SK-N-SH treated with all-trans-retinoic acid at 6 μM for 48 hours (cell line): Measurements from ENCODE around the gene KIF6.

ENCODE experiments used
- ATAC-seq: fragments of 200-7000 bp; cut with Tn5 transposase; 3 replicates; pipeline ENCODE4 v1.9.1; 2020; ENCODE audit warnings: mild to moderate bottlenecking, moderate library complexity
- ARNTL ChIP-seq: fragments of 450-650 bp; formaldehyde crosslinking; IDR thresholded peaks from 2 replicates; pipeline ENCODE4 v1.5.0; 2020; ENCODE audit warnings: low read depth, mild to moderate bottlenecking, moderate library complexity, borderline replicate concordance
- BACH2 ChIP-seq: fragments of 250-450 bp; sonication (Bioruptor Pico); IDR thresholded peaks from 2 replicates; pipeline ENCODE4 v1.9.0; 2021; ENCODE audit warnings: mild to moderate bottlenecking, borderline replicate concordance
- CSDC2 ChIP-seq: fragments of 250-450 bp; sonication (Bioruptor Pico); IDR thresholded peaks from 2 replicates; pipeline ENCODE4 v1.5.0; 2020; ENCODE audit warnings: mild to moderate bottlenecking, moderate library complexity
- ESRRG ChIP-seq: fragments of 250-450 bp; sonication (Bioruptor Pico); IDR thresholded peaks from 2 replicates; pipeline ENCODE4 v1.6.1; 2021; ENCODE audit warnings: mild to moderate bottlenecking
- GLIS3 ChIP-seq: fragments of 250-450 bp; sonication (Bioruptor Pico); IDR thresholded peaks from 2 replicates; pipeline ENCODE4 v1.5.0; 2020; ENCODE audit warnings: mild to moderate bottlenecking, moderate library complexity
- ISL1 ChIP-seq: fragments of 250-450 bp; sonication (Bioruptor Pico); IDR thresholded peaks from 2 replicates; pipeline ENCODE4 v2.1.2; 2022; ENCODE audit warnings: mild to moderate bottlenecking, moderate library complexity
- OSR1 ChIP-seq: fragments of 250-450 bp; sonication (Bioruptor Pico); IDR thresholded peaks from 2 replicates; pipeline ENCODE4 v1.8.0; 2022; ENCODE audit warnings: moderate library complexity, mild to moderate bottlenecking, inconsistent platforms
- PATZ1 ChIP-seq: fragments of 250-450 bp; sonication (Bioruptor Pico); IDR thresholded peaks from 2 replicates; pipeline ENCODE4 v1.8.0; 2020; ENCODE audit warnings: mild to moderate bottlenecking, moderate library complexity, borderline replicate concordance
- POU6F1 ChIP-seq: fragments of 250-450 bp; sonication (Bioruptor Pico); IDR thresholded peaks from 2 replicates; pipeline ENCODE4 v1.8.0; 2021; ENCODE audit warnings: low read depth, mild to moderate bottlenecking, moderate library complexity, borderline replicate concordance
- PPARA ChIP-seq: fragments of 250-450 bp; sonication (Bioruptor Pico); IDR thresholded peaks from 2 replicates; pipeline ENCODE4 v1.5.0; 2020; ENCODE audit warnings: mild to moderate bottlenecking, borderline replicate concordance
- RARB ChIP-seq: fragments of 250-450 bp; sonication (Bioruptor Pico); IDR thresholded peaks from 2 replicates; pipeline ENCODE4 v1.8.0; 2021; ENCODE audit warnings: mild to moderate bottlenecking, moderate library complexity
- SNAI2 ChIP-seq: fragments of 250-450 bp; sonication (Bioruptor Pico); IDR thresholded peaks from 2 replicates; pipeline ENCODE4 v1.5.0; 2020; ENCODE audit warnings: mild to moderate bottlenecking, moderate library complexity
- TCF4 ChIP-seq: fragments of 250-450 bp; sonication (Bioruptor Pico); IDR thresholded peaks from 2 replicates; pipeline ENCODE4 v1.8.0; 2021; ENCODE audit warnings: mild to moderate bottlenecking, moderate library complexity, borderline replicate concordance
- TOX ChIP-seq: fragments of 250-450 bp; sonication (Bioruptor Pico); IDR thresholded peaks from 2 replicates; pipeline ENCODE4 v1.8.0; 2021; ENCODE audit warnings: mild to moderate bottlenecking, moderate library complexity, borderline replicate concordance
- TSHZ2 ChIP-seq: fragments of 250-450 bp; sonication (Bioruptor Pico); IDR thresholded peaks from 2 replicates; pipeline ENCODE4 v1.5.0; 2020; ENCODE audit warnings: mild to moderate bottlenecking, moderate library complexity
- ZC3H10 ChIP-seq: fragments of 250-450 bp; sonication (Bioruptor Pico); IDR thresholded peaks from 2 replicates; pipeline ENCODE4 v1.5.1; 2021; ENCODE audit warnings: mild to moderate bottlenecking, moderate library complexity
- ZFP3 ChIP-seq: fragments of 250-450 bp; sonication (Bioruptor Pico); IDR thresholded peaks from 2 replicates; pipeline ENCODE4 v1.5.0; 2020; ENCODE audit warnings: mild to moderate bottlenecking, moderate library complexity
- ZFP30 ChIP-seq: fragments of 450-650 bp; formaldehyde crosslinking; IDR thresholded peaks from 2 replicates; pipeline ENCODE4 v1.5.0; 2022; ENCODE audit warnings: mild to moderate bottlenecking, moderate library complexity
- ZNF8 ChIP-seq: fragments of 450-650 bp; formaldehyde crosslinking; IDR thresholded peaks from 2 replicates; pipeline ENCODE4 v1.5.0; 2020; ENCODE audit warnings: mild to moderate bottlenecking, moderate library complexity
- TF ChIP-seq, protein P1 (sequence below): fragments of 250-450 bp; sonication (Bioruptor Pico); IDR thresholded peaks from 2 replicates; pipeline ENCODE4 v1.5.1; 2021; ENCODE audit warnings: mild to moderate bottlenecking, moderate library complexity

The KIF6 gene

DNA sequence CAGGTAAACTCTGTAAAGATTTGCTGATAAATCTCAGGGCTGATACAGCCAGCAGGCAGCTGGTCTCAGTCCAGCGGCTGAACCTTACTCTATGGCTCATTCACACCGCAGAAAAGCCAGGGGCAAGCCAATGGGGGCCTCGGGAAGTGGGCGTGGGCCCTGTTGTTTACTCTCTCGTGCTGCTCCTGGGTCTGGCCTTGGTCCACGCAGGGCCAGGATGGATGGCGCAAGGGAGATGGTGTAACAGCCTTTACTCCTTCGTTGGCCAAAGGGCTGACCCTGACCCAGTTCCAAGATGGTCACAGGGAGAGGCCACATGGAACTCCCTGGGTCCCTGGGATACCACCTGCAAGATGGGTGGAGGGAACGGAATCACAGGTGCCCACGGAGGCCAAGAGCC, 427.1 kb downstream of the KIF6 start:
- ATAC-seq: no peak
- TF ChIP-seq SNAI2: no peak
- TF ChIP-seq PPARA (CRISPR knock-in tag): no peak
- TF ChIP-seq POU6F1 (CRISPR knock-in tag): no peak
- TF ChIP-seq ZFP30 (CRISPR knock-in tag): no peak
- TF ChIP-seq ZC3H10 (CRISPR knock-in tag): no peak
- no peak for TF ChIP-seq BACH2 (CRISPR knock-in tag)
- TF ChIP-seq OSR1: no peak

DNA sequence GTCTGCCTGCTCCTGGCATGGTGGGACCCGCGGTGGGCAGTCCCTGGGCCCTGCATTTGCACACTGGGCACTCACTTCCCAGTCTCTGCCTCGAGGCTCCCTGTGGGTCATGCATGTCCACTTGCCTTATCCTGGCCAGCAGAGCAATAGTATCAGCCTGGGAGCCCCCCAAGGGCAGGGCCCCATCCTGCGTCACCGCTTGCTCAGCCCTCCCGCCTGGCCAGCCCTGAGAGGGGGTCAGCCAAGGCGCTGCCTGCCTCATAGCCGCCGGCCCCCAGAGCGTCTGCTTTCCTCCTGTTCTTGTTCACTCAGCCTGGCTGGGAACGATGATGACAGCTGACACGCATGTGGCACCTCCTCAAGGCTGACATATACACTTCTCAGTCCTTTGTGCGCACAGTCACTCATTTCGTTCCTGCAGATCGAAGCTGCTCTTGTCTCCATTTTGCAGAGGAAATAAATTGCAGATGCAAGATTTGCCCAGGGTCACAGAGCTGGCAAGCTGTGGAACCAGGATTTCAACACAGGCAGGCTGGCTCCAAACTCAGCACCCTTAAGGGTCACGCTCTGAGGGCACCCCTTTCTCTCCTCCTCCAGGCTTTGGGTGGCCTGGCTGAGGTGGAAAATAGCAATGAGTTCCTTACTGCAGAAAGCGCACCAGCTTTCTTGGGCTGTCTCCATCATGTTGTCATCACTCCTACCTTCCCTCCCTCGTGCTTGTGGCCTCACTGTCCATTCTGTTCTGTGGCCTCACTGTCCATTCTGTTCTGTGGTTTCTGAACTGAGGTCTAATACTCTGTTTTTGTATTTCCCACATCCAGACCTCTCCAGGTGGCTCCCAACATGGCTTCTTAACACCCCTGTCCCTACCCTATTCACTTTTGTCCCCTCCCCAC, 428.2 kb downstream of the KIF6 start:
- no peak for TF ChIP-seq ESRRG
- TF ChIP-seq PATZ1 (CRISPR knock-in tag): no peak
- TF ChIP-seq CSDC2 (CRISPR knock-in tag): no peak
- TF ChIP-seq ZNF8: no peak
- no peak for TF ChIP-seq TSHZ2 (CRISPR knock-in tag)
- TF ChIP-seq TOX (CRISPR knock-in tag): no peak
- TF ChIP-seq ARNTL (CRISPR knock-in tag): no peak
- TF ChIP-seq GLIS3 (CRISPR knock-in tag): no peak
- TF ChIP-seq SNAI2: no peak
- TF ChIP-seq OSR1: no peak
- no peak for TF ChIP-seq TCF4 (CRISPR knock-in tag)
- TF ChIP-seq ISL1 (CRISPR knock-in tag): no peak
- TF ChIP-seq ZFP3: no peak
- TF ChIP-seq ZFP30 (CRISPR knock-in tag): no peak
- TF ChIP-seq PPARA (CRISPR knock-in tag): no peak
- no peak for TF ChIP-seq BACH2 (CRISPR knock-in tag)
- no peak for TF ChIP-seq RARB
- TF ChIP-seq ZC3H10 (CRISPR knock-in tag): no peak
- TF ChIP-seq, protein P1, sequence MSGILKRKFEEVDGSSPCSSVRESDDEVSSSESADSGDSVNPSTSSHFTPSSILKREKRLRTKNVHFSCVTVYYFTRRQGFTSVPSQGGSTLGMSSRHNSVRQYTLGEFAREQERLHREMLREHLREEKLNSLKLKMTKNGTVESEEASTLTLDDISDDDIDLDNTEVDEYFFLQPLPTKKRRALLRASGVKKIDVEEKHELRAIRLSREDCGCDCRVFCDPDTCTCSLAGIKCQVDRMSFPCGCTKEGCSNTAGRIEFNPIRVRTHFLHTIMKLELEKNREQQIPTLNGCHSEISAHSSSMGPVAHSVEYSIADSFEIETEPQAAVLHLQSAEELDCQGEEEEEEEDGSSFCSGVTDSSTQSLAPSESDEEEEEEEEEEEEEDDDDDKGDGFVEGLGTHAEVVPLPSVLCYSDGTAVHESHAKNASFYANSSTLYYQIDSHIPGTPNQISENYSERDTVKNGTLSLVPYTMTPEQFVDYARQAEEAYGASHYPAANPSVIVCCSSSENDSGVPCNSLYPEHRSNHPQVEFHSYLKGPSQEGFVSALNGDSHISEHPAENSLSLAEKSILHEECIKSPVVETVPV (CRISPR knock-in tag): no peak
- ATAC-seq: no peak; the same call in 2 of the 3 replicates

GRCh38 chr6:39295611-39296011, 429.6 kb downstream of the KIF6 start:
- no peak for TF ChIP-seq RARB
- TF ChIP-seq ZNF8: no peak
- TF ChIP-seq, all 23 proteins: peak for 0

GRCh38 chr6:39294899-39295298, 430.3 kb downstream of the KIF6 start:
- ATAC-seq: no peak
- TF ChIP-seq ARNTL (CRISPR knock-in tag) (no peak), TCF4 (CRISPR knock-in tag) (no peak), PPARA (CRISPR knock-in tag) (no peak), TSHZ2 (CRISPR knock-in tag) (no peak), ZFP3 (no peak), CSDC2 (CRISPR knock-in tag) (no peak), ZC3H10 (CRISPR knock-in tag) (no peak), TOX (CRISPR knock-in tag) (no peak)
- TF ChIP-seq, protein P1 (CRISPR knock-in tag): no peak
- TF ChIP-seq, all 23 proteins: peak for 0

More at GRCh38 chr6:39295611-39296011, 429.6 kb downstream of the KIF6 start:
- no peak for ATAC-seq
